HG02973 (cell line): ENCODE measurements around the gene RECQL.

Source experiments
- ATAC-seq: cut with Tn5 transposase; IDR thresholded peaks from one replicate; pipeline ENCODE4 v1.9.1; 2021; ENCODE audit warnings: moderate library complexity; ENCODE audit not compliant: unreplicated experiment

Gene RECQL

GRCh38 chr12:21501258-21502163 is at the start of gene RECQL, which contains the start of gene GOLT1B:
Gene RECQL, minus strand, starts transcription at chr12:21501635. Its CDS starts 2,065 bp downstream, at chr12:21499570.
Gene GOLT1B, plus strand, starts transcription at chr12:21501789. Its CDS starts 135 bp downstream, at chr12:21501924.
- peak; percentile 98 for ATAC-seq

- no peak for ATAC-seq
Measured at GRCh38 chr12:21547437-21547836, 46.0 kb upstream of the RECQL start.

- ATAC-seq, result no peak
Measured at GRCh38 chr12:21546716-21547115, 45.3 kb upstream of the RECQL start.

GRCh38 chr12:21545557-21545956 is 44.1 kb upstream of the RECQL start:
- no peak for ATAC-seq

GRCh38 chr12:21543151-21543550 is 41.7 kb upstream of the RECQL start:
- no peak for ATAC-seq

GRCh38 chr12:21542403-21542802 is 41.0 kb upstream of the RECQL start:
- no peak for ATAC-seq

GRCh38 chr12:21541773-21542172 is 40.3 kb upstream of the RECQL start:
- ATAC-seq, result no peak

- ATAC-seq, result no peak
Measured at GRCh38 chr12:21539797-21540196, 38.4 kb upstream of the RECQL start.

GRCh38 chr12:21538061-21538653 is 36.7 kb upstream of the RECQL start:
- no peak for ATAC-seq

- ATAC-seq, result no peak
Measured at GRCh38 chr12:21529456-21529855, 28.0 kb upstream of the RECQL start.

GRCh38 chr12:21528953-21529352 is 27.5 kb upstream of the RECQL start:
- no peak for ATAC-seq

GRCh38 chr12:21527451-21528180 is 26.2 kb upstream of the RECQL start:
- peak; percentile 83 for ATAC-seq

- no peak for ATAC-seq
Measured at GRCh38 chr12:21526721-21527345, 25.4 kb upstream of the RECQL start.

GRCh38 chr12:21526053-21526452 is 24.6 kb upstream of the RECQL start, which contains the start of gene SPX:
Gene SPX, plus strand, starts transcription at chr12:21526296. Its CDS starts 177 bp downstream, at chr12:21526473.
- no peak for ATAC-seq

GRCh38 chr12:21523148-21523547 is 21.7 kb upstream of the RECQL start:
- no peak for ATAC-seq

GRCh38 chr12:21521541-21521940 is 20.1 kb upstream of the RECQL start:
- no peak for ATAC-seq

GRCh38 chr12:21518451-21518850 is 17.0 kb upstream of the RECQL start:
- ATAC-seq, result no peak

GRCh38 chr12:21516281-21516680 is 14.8 kb upstream of the RECQL start:
- ATAC-seq, result no peak

- peak; percentile 89 for ATAC-seq
Measured at GRCh38 chr12:21509768-21510167, 8.3 kb upstream of the RECQL start.

- ATAC-seq, result no peak
Measured at GRCh38 chr12:21507849-21508248, 6.4 kb upstream of the RECQL start.

- no peak for ATAC-seq
Measured at GRCh38 chr12:21505888-21506287, 4.5 kb upstream of the RECQL start.
